ENCODE data around the gene CELSR2. TPM values are rescaled to one million over a fixed set of nuclear protein-coding genes. Genes with fewer than 3 reads are reported as not detected.

CELSR2 gene
- total RNA-seq, 1 donor from 2014 or later: 1.1 TPM

GRCh38 chr1:109239047-109239408, 10.3 kb upstream of the CELSR2 start:
- H3K9me3 Mint-ChIP-seq: no peaks in the 10 kb centered on the region
- no peak overlapping the region for H3K27ac Mint-ChIP-seq
- no peak overlapping the region for H3K4me3 Mint-ChIP-seq
- intact Hi-C loops (cut with micrococcal nuclease): loop anchor here (1.0 kb wide), 1 partner anchor 293 kb away; no protein-coding TSS in a partner anchor
- peaks cover 16% of the 10 kb centered on the region for H3K4me1 Mint-ChIP-seq
- ChIA-PET POLR2A (no interaction called here), CTCF (interaction anchor here (1.1 to 1.5 kb wide), 2 partner anchors 159 to 293 kb away, joined by 4 to 5 read pairs; partner anchors contain the start of gene SORT1)
- no peak for ATAC-seq (ENCODE audit: low read depth)
- peaks cover 9% of the 10 kb centered on the region for H3K27me3 Mint-ChIP-seq
- no peak for DNase-seq
- peaks cover 54% of the 10 kb centered on the region for H3K36me3 Mint-ChIP-seq (ENCODE audit: low read depth)
- TF ChIP-seq CTCF (IDR thresholded peaks at IDR 0.05): no peak

GRCh38 chr1:109239409-109240068, 9.8 kb upstream of the CELSR2 start:
- CTCF ChIA-PET: interaction anchor here (0.9 to 1.5 kb wide), 3 partner anchors 10 to 292 kb away, joined by 4 to 5 read pairs (median 5); partner anchors contain the start of genes CELSR2 and SORT1
- peak; percentile 78 for ATAC-seq (ENCODE audit: low read depth)
- intact Hi-C loops (cut with micrococcal nuclease): loop anchor here (1.0 kb wide), 1 partner anchor 293 kb away; no protein-coding TSS in a partner anchor
- no peak for DNase-seq
- no peak for TF ChIP-seq CTCF (IDR thresholded peaks at IDR 0.05)
- POLR2A ChIA-PET: no interaction called here
- peaks cover 50% of the 10 kb centered on the region for H3K36me3 Mint-ChIP-seq (ENCODE audit: low read depth)
- no peak overlapping the region for H3K4me3 Mint-ChIP-seq
- H3K27ac Mint-ChIP-seq: no peak overlapping the region
- peaks cover 16% of the 10 kb centered on the region for H3K4me1 Mint-ChIP-seq
- H3K9me3 Mint-ChIP-seq: no peaks in the 10 kb centered on the region
- peaks cover 14% of the 10 kb centered on the region for H3K27me3 Mint-ChIP-seq

- POLR2A ChIA-PET: interaction anchor here (0.9 kb wide), 1 partner anchor 25 kb away, joined by 3 read pairs; no protein-coding TSS in a partner anchor
- no peak for DNase-seq
- CTCF ChIA-PET: interaction anchor here (0.9 kb wide), 1 partner anchor 9 kb away, joined by 5 read pairs; the partner anchor contains the start of gene CELSR2
- no peak overlapping the region for H3K4me3 Mint-ChIP-seq
- H3K9me3 Mint-ChIP-seq: no peaks in the 10 kb centered on the region
- H3K27me3 Mint-ChIP-seq: peaks cover 17% of the 10 kb centered on the region
- H3K27ac Mint-ChIP-seq: no peak overlapping the region
- ATAC-seq (ENCODE audit: low read depth): peak; percentile 19
- H3K36me3 Mint-ChIP-seq (ENCODE audit: low read depth): peaks cover 41% of the 10 kb centered on the region
- H3K4me1 Mint-ChIP-seq: peaks cover 16% of the 10 kb centered on the region
- intact Hi-C loops (cut with micrococcal nuclease): loop anchor here (1.0 kb wide), 1 partner anchor 9 kb away; the partner anchor contains the start of gene CELSR2
- no peak for TF ChIP-seq CTCF (IDR thresholded peaks at IDR 0.05)
Observed at GRCh38 chr1:109240158-109241152, 8.9 kb upstream of the CELSR2 start.

GRCh38 chr1:109241344-109241743, 8.0 kb upstream of the CELSR2 start:
- ATAC-seq (ENCODE audit: low read depth): peak; percentile 18
- H3K36me3 Mint-ChIP-seq (ENCODE audit: low read depth): peaks cover 32% of the 10 kb centered on the region
- H3K27me3 Mint-ChIP-seq: peaks cover 18% of the 10 kb centered on the region
- ChIA-PET POLR2A (interaction anchor here (0.7 kb wide), 1 partner anchor 267 kb away, joined by 4 read pairs; no protein-coding TSS in a partner anchor), CTCF (no interaction called here)
- intact Hi-C loops (cut with micrococcal nuclease): loop anchor here (1.0 kb wide), 1 partner anchor 8 kb away; the partner anchor contains the start of gene CELSR2
- DNase-seq: no peak
- H3K4me1 Mint-ChIP-seq: peaks cover 16% of the 10 kb centered on the region
- H3K27ac Mint-ChIP-seq: no peak overlapping the region
- H3K9me3 Mint-ChIP-seq: no peaks in the 10 kb centered on the region
- no peak for TF ChIP-seq CTCF (IDR thresholded peaks at IDR 0.05)
- H3K4me3 Mint-ChIP-seq: no peak overlapping the region

Data from activated B cell treated with CpG ODN at 0.5 μM for 24 hours (primary cell).